IMR-90 (cell line): ENCODE data around the gene H2BK1. TPM values are rescaled to one million over a fixed set of nuclear protein-coding genes. Genes with fewer than 3 reads are reported as not detected.
A peak's percentile ranks its signal among the peaks of the same experiment; 100 is the strongest.

Source experiments
- ATAC-seq: fragments of 200-7000 bp; cut with Tn5 transposase; 2 replicates; pipeline ENCODE4 v1.9.1; 2020; ENCODE audit warnings: low read depth, mild to moderate bottlenecking, moderate library complexity
- BruUV-seq: library from RNA; stranded (reverse); fragments of 400-500 nt; replicated peaks from 2 replicates; lab custom pipeline; 2021; lab: Mats Ljungman, UMichigan
- CTCF ChIA-PET: fragments of 300-600 bp; formaldehyde crosslinking; extraction: SDS; loops from one replicate; lab custom pipeline; 2021; ENCODE audit warnings: antibody characterized with exemption; lab: Yijun Ruan, JAX
- POLR2A ChIA-PET: fragments of 300-600 bp; sonication (Branson Sonifier 250); formaldehyde crosslinking; loops from one replicate; lab custom pipeline; 2022; ENCODE audit warnings: antibody characterized with exemption; ENCODE audit not compliant: unreplicated experiment; lab: Charles Lee
- DNase-seq: peaks from one replicate; pipeline ENCODE4 v3.0.0; 2013
- H2AFZ ChIP-seq: replicated peaks from 2 replicates; pipeline ENCODE3; 2013; ENCODE audit warnings: low read length, mild to moderate bottlenecking; ENCODE audit not compliant: poor library complexity
- H2AK5ac ChIP-seq: 2 replicates; pipeline ENCODE4 v1.6.1; 2013; ENCODE audit warnings: low read depth, low read length, inconsistent platforms
- H2AK9ac ChIP-seq: replicated peaks from 2 replicates; pipeline ENCODE3; 2013; ENCODE audit warnings: mild to moderate bottlenecking, low read depth, low read length, moderate library complexity; ENCODE audit not compliant: poor library complexity
- H2BK120ac ChIP-seq: 2 replicates; pipeline ENCODE4 v1.6.1; 2013; ENCODE audit warnings: low read depth, low read length, inconsistent platforms
- H2BK15ac ChIP-seq: 3 replicates; pipeline ENCODE4 v1.6.1; 2013; ENCODE audit warnings: low read depth, low read length, inconsistent platforms
- H2BK20ac ChIP-seq: 2 replicates; pipeline ENCODE4 v1.6.1; 2013; ENCODE audit warnings: low read depth, mild to moderate bottlenecking, inconsistent platforms, low read length, moderate library complexity
- H2BK5ac ChIP-seq: 2 replicates; pipeline ENCODE4 v1.6.1; 2013; ENCODE audit warnings: mild to moderate bottlenecking, low read depth, low read length, inconsistent platforms; ENCODE audit not compliant: poor library complexity, severe bottlenecking
- H3K14ac ChIP-seq: replicated peaks from 2 replicates; pipeline ENCODE4 v1.6.1; 2013; ENCODE audit warnings: low read depth, low read length, inconsistent platforms
- H3K18ac ChIP-seq: 2 replicates; pipeline ENCODE4 v1.6.1; 2013; ENCODE audit warnings: low read depth, low read length, control low read depth
- H3K23ac ChIP-seq: 2 replicates; pipeline ENCODE4 v1.6.1; 2013; ENCODE audit warnings: low read depth, low read length, inconsistent platforms
- H3K27ac ChIP-seq: 2 replicates; pipeline ENCODE4 v1.5.1; 2013; ENCODE audit warnings: mild to moderate bottlenecking, control low read depth, low read length; ENCODE audit not compliant: insufficient read depth
- H3K27me3 ChIP-seq: 2 replicates; pipeline ENCODE4 v1.6.1; 2013; ENCODE audit warnings: low read length; ENCODE audit not compliant: control insufficient read depth, insufficient read depth
- H3K36me3 ChIP-seq: 2 replicates; pipeline ENCODE4 v1.6.1; 2013; ENCODE audit warnings: low read length, mixed read lengths; ENCODE audit not compliant: control insufficient read depth, insufficient read depth
- H3K4ac ChIP-seq: 2 replicates; pipeline ENCODE4 v1.6.1; 2013; ENCODE audit warnings: low read depth, low read length, inconsistent platforms
- H3K4me1 ChIP-seq: 2 replicates; pipeline ENCODE4 v1.6.1; 2013; ENCODE audit warnings: low read length, mixed read lengths; ENCODE audit not compliant: control insufficient read depth, insufficient read depth
- H3K4me2 ChIP-seq: 2 replicates; pipeline ENCODE4 v1.6.1; 2013; ENCODE audit warnings: low read depth, mild to moderate bottlenecking, control low read depth, low read length, moderate library complexity
- H3K4me3 ChIP-seq: 2 replicates; pipeline ENCODE4 v1.5.1; 2013; ENCODE audit warnings: low read depth, mild to moderate bottlenecking, control low read depth, low read length, moderate library complexity; ENCODE audit not compliant: insufficient read depth
- H3K56ac ChIP-seq: 2 replicates; pipeline ENCODE4 v1.6.1; 2013; ENCODE audit warnings: low read length, inconsistent platforms; ENCODE audit not compliant: insufficient read depth; ENCODE audit errors: extremely low read depth
- H3K79me1 ChIP-seq, 2 experiments: 2 replicates each; pipeline ENCODE4 v1.6.1; 2013; ENCODE audit warnings: low read length in 2 of 2, inconsistent platforms in 1 of 2, low read depth in 1 of 2
- H3K9ac ChIP-seq: 2 replicates; pipeline ENCODE4 v1.6.1; 2013; ENCODE audit warnings: low read depth, low read length, control low read depth
- H3K9me1 ChIP-seq: 2 replicates; pipeline ENCODE4 v1.6.1; 2013; ENCODE audit warnings: low read length, inconsistent platforms; ENCODE audit not compliant: insufficient read depth
- H3K9me3 ChIP-seq: 2 replicates; pipeline ENCODE4 v1.6.1; 2013; ENCODE audit warnings: low read length; ENCODE audit not compliant: control insufficient read depth, insufficient read depth
- H4K20me1 ChIP-seq: 2 replicates; pipeline ENCODE4 v1.6.1; 2013; ENCODE audit warnings: low read length, inconsistent platforms; ENCODE audit not compliant: insufficient read depth
- H4K5ac ChIP-seq: 2 replicates; pipeline ENCODE4 v1.6.1; 2013; ENCODE audit warnings: mild to moderate bottlenecking, low read depth, low read length, control low read depth
- H4K8ac ChIP-seq, 2 experiments: 2 replicates each; pipeline ENCODE4 v1.6.1; 2013; ENCODE audit warnings: low read depth in 2 of 2, low read length in 2 of 2, control low read depth in 1 of 2, inconsistent platforms in 1 of 2
- H4K91ac ChIP-seq: 2 replicates; pipeline ENCODE4 v1.6.1; 2013; ENCODE audit warnings: low read depth, low read length, inconsistent platforms; ENCODE audit not compliant: insufficient read depth
- CEBPB ChIP-seq: IDR thresholded peaks from 2 replicates; pipeline ENCODE4 v1.6.1; 2012; ENCODE audit warnings: low read depth, low read length, improper control_type of control experiment
- CHD1 ChIP-seq: IDR thresholded peaks from 2 replicates; pipeline ENCODE4 v1.6.1; 2012; ENCODE audit warnings: low read depth, low read length, improper control_type of control experiment
- CTCF ChIP-seq: conservative IDR thresholded peaks from 2 replicates; pipeline ENCODE4 v1.5.1; 2012; ENCODE audit warnings: mild to moderate bottlenecking, low read depth, low read length, improper control_type of control experiment
- MAFK ChIP-seq: IDR thresholded peaks from 2 replicates; pipeline ENCODE4 v1.6.1; 2012; ENCODE audit warnings: low read depth, low read length, improper control_type of control experiment
- MAZ ChIP-seq: IDR thresholded peaks from 2 replicates; pipeline ENCODE4 v1.6.1; 2012; ENCODE audit warnings: low read depth, mild to moderate bottlenecking, low read length, improper control_type of control experiment, moderate library complexity, borderline replicate concordance
- MXI1 ChIP-seq: IDR thresholded peaks from 2 replicates; pipeline ENCODE4 v1.6.1; 2012; ENCODE audit warnings: low read depth, mild to moderate bottlenecking, low read length, moderate library complexity, borderline replicate concordance
- NFE2L2 ChIP-seq: fragments of 150-350 bp; IDR thresholded peaks from 2 replicates; pipeline ENCODE4 v1.6.1; 2016; ENCODE audit warnings: low read depth, mild to moderate bottlenecking, low read length
- POLR2A ChIP-seq: IDR thresholded peaks from 2 replicates; pipeline ENCODE4 v1.6.1; 2012; ENCODE audit warnings: mild to moderate bottlenecking, low read depth, low read length
- RCOR1 ChIP-seq: IDR thresholded peaks from 2 replicates; pipeline ENCODE4 v1.6.1; 2012; ENCODE audit warnings: mild to moderate bottlenecking, low read length, improper control_type of control experiment; ENCODE audit not compliant: insufficient replicate concordance
- RFX5 ChIP-seq: IDR thresholded peaks from 2 replicates; pipeline ENCODE4 v1.8.0; 2012; ENCODE audit warnings: low read depth, mild to moderate bottlenecking, low read length, moderate library complexity
- SMC3 ChIP-seq: fragments of 150-350 bp; IDR thresholded peaks from 2 replicates; pipeline ENCODE4 v1.6.1; 2016; ENCODE audit warnings: low read depth, mild to moderate bottlenecking, antibody characterized with exemption, low read length, moderate library complexity
- USF2 ChIP-seq: fragments of 150-350 bp; IDR thresholded peaks from 2 replicates; pipeline ENCODE4 v1.6.1; 2017; ENCODE audit warnings: mild to moderate bottlenecking, antibody characterized with exemption, low read length, low read depth
- WGBS, 2 experiments: methylation state at CpG; one replicate each; pipeline versions ENCODE4 v1.1.5 to v1.1.7; 2013; ENCODE audit warnings: missing lambda C conversion rate in 2 of 2; ENCODE audit not compliant: insufficient read length in 1 of 2; ENCODE audit errors: extremely low coverage in 2 of 2; 5-methylcytosine and 5-hydroxymethylcytosine counted together
- dilution Hi-C: fragments of 300-500 bp; cut with HindIII; formaldehyde crosslinking; loops from one replicate; pipeline ENCODE4 v1.14.3; 2018; ENCODE audit warnings: low sequenced_read_pairs; ENCODE audit not compliant: unreplicated experiment
- in situ Hi-C: fragments of 300-500 bp; cut with MboI; formaldehyde crosslinking; loops from 3 replicates; pipeline ENCODE4 v1.14.3; 2019; ENCODE audit warnings: low sequenced_read_pairs, inconsistent platforms, mixed read lengths
- intact Hi-C: fragments of 100-400 bp; cut with micrococcal nuclease; formaldehyde crosslinking; loops from 2 replicates; pipeline ENCODE4 v1.10.0; 2022
- polyA plus RNA-seq, 3 experiments: library from polyadenylated mRNA; depleted of rRNA; stranded (reverse); fragments of >200 nt; gene quantifications; 2 replicates each; pipeline ENCODE4 v1.2.3, GENCODE V29; 2012; ENCODE audit warnings: low replicate concordance in 1 of 3
- total RNA-seq: library from RNA; depleted of rRNA; stranded (reverse); fragments of >200 nt; gene quantifications from 2 replicates; pipeline ENCODE4 v1.2.3, GENCODE V29; 2012
- TF ChIP-seq, protein P1 (sequence below): fragments of 150-350 bp; IDR thresholded peaks from 2 replicates; pipeline ENCODE4 v1.6.1; 2016; ENCODE audit warnings: low read depth, mild to moderate bottlenecking, low read length, moderate library complexity, borderline replicate concordance

H2BK1 gene
- total and polyA plus RNA-seq, 2 of the 4 experiments (the other 2 are of a cell fraction), result not detected

GRCh38 chr7:151232091-151232916 lies 22.0 kb upstream of the H2BK1 start, which contains the start of gene CHPF2:
Gene CHPF2, plus strand, starts transcription at chr7:151232483. Its CDS starts 1,529 bp downstream, at chr7:151234012.
- TF ChIP-seq USF2 (no peak), CHD1 (no peak; the same call in 1 of the 2 replicates), RFX5 (no peak), RCOR1 (no peak), SMC3 (no peak), NFE2L2 (no peak), CTCF (no peak), CEBPB (no peak), MAZ (peak; percentile 16; the same call in 1 of the 2 replicates), MAFK (no peak), MXI1 (peak; percentile 52; the same call in 1 of the 2 replicates), POLR2A (peak; percentile 74)
- TF ChIP-seq, protein P1, sequence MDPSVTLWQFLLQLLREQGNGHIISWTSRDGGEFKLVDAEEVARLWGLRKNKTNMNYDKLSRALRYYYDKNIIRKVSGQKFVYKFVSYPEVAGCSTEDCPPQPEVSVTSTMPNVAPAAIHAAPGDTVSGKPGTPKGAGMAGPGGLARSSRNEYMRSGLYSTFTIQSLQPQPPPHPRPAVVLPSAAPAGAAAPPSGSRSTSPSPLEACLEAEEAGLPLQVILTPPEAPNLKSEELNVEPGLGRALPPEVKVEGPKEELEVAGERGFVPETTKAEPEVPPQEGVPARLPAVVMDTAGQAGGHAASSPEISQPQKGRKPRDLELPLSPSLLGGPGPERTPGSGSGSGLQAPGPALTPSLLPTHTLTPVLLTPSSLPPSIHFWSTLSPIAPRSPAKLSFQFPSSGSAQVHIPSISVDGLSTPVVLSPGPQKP, result no peak
- Histone ChIP-seq H3K14ac (peak within 1 kb of the TSS; percentile 97), H3K9ac (peak within 1 kb of the TSS; percentile 85), H4K8ac (peak within 1 kb of the TSS; percentile 79 to 98), H4K91ac (peak within 1 kb of the TSS; percentile 89), H4K20me1 (peaks cover 46% of the 10 kb centered on the region), H3K27me3 (no peaks in the 10 kb centered on the region), H3K18ac (peak within 1 kb of the TSS; percentile 72; the same call in 1 of the 2 replicates), H2AK9ac (peak within 1 kb of the TSS; percentile 100), H3K9me3 (no peaks in the 10 kb centered on the region), H3K4ac (peak within 1 kb of the TSS; percentile 95), H2BK120ac (peak within 1 kb of the TSS; percentile 26; the same call in 1 of the 2 replicates), H4K5ac (peak within 1 kb of the TSS; percentile 92), H2BK15ac (no peak within 1 kb of the TSS), H3K27ac (peak within 1 kb of the TSS; percentile 84), H3K4me3 (peak within 1 kb of the TSS; percentile 76), H3K36me3 (peaks cover 26% of the 10 kb centered on the region), H3K23ac (peak within 1 kb of the TSS; percentile 75), H3K56ac (peak within 1 kb of the TSS; percentile 89), H2BK5ac (peak within 1 kb of the TSS; percentile 69), H2BK20ac (no peak within 1 kb of the TSS), H3K4me1 (peaks cover 14% of the 10 kb centered on the region), H3K4me2 (peak within 1 kb of the TSS; percentile 93), H3K79me1 (peaks cover 0 to 48% of the 10 kb centered on the region in 2 experiments; a peak in 3 of 4 replicates), H3K9me1 (peaks cover 4% of the 10 kb centered on the region; the same call in 1 of the 2 replicates), H2AK5ac (peak within 1 kb of the TSS; percentile 91), H2AFZ (peak within 1 kb of the TSS; percentile 99)
- peak; percentile 83 for ATAC-seq
- CTCF ChIA-PET, result interaction anchor here (1.0 kb wide), 1 partner anchor 12 kb away, joined by 6 read pairs; no protein-coding TSS in a partner anchor
- POLR2A ChIA-PET, result interaction anchor here (0.6 kb wide), 2 partner anchors 10 to 20 kb away, joined by 4 read pairs; no protein-coding TSS in a partner anchor
- no TSS peak for BruUV-seq
- in situ Hi-C loops, result no loop called here
- 0% methylated on average over 61 of the region's 79 CpGs; no CpG with 5 or more reads in 1 of the 2 experiments for WGBS, 2 experiments
- intact Hi-C loops, result no loop called here
- peak; percentile 84 for DNase-seq
- dilution Hi-C loops, result no loop called here
